WERI-Rb-1 (cell line): Measurements from ENCODE around the gene PSME3IP1.

ENCODE experiments used
- DNase-seq: peaks from one replicate; pipeline ENCODE4 v3.0.0-alpha.2; 2020
- H3K27ac ChIP-seq: fragments of 250-450 bp; sonication (Bioruptor Pico); 2 replicates; pipeline ENCODE4 v1.5.1; 2020; ENCODE audit warnings: mild to moderate bottlenecking, moderate library complexity
- H3K27me3 ChIP-seq: fragments of 250-450 bp; sonication (Bioruptor Pico); 2 replicates; pipeline ENCODE4 v1.5.1; 2021; ENCODE audit warnings: mild to moderate bottlenecking, low read depth, moderate library complexity; ENCODE audit not compliant: insufficient read depth, severe bottlenecking
- H3K36me3 ChIP-seq: fragments of 250-450 bp; sonication (Bioruptor Pico); 2 replicates; pipeline ENCODE4 v1.5.1; 2020; ENCODE audit warnings: mild to moderate bottlenecking, moderate library complexity
- H3K4me3 ChIP-seq: 2 replicates; pipeline ENCODE4 v1.5.1; 2011; ENCODE audit warnings: low read depth, mild to moderate bottlenecking, control low read depth, low read length
- H3K9me3 ChIP-seq: fragments of 250-450 bp; sonication (Bioruptor Pico); 2 replicates; pipeline ENCODE4 v1.5.1; 2021; ENCODE audit warnings: mild to moderate bottlenecking, moderate library complexity; ENCODE audit not compliant: severe bottlenecking
- TF ChIP-seq, protein P1 (sequence below): IDR thresholded peaks from 2 replicates; pipeline ENCODE4 v1.5.1; 2011; ENCODE audit warnings: low read depth, mild to moderate bottlenecking, control low read depth, inconsistent platforms, low read length

Gene PSME3IP1

GRCh38 chr16:57186872-57187854 is 1.3 kb upstream of the PSME3IP1 start:
- TF ChIP-seq, protein P1, sequence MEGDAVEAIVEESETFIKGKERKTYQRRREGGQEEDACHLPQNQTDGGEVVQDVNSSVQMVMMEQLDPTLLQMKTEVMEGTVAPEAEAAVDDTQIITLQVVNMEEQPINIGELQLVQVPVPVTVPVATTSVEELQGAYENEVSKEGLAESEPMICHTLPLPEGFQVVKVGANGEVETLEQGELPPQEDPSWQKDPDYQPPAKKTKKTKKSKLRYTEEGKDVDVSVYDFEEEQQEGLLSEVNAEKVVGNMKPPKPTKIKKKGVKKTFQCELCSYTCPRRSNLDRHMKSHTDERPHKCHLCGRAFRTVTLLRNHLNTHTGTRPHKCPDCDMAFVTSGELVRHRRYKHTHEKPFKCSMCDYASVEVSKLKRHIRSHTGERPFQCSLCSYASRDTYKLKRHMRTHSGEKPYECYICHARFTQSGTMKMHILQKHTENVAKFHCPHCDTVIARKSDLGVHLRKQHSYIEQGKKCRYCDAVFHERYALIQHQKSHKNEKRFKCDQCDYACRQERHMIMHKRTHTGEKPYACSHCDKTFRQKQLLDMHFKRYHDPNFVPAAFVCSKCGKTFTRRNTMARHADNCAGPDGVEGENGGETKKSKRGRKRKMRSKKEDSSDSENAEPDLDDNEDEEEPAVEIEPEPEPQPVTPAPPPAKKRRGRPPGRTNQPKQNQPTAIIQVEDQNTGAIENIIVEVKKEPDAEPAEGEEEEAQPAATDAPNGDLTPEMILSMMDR: no peak
- Histone ChIP-seq H3K27me3 (no peaks in the 10 kb centered on the region), H3K36me3 (peaks cover 10% of the 10 kb centered on the region), H3K27ac (peak overlapping the region; percentile 96), H3K4me3 (peak overlapping the region; percentile 99), H3K9me3 (no peaks in the 10 kb centered on the region)
- DNase-seq: peak; percentile 49

DNA sequence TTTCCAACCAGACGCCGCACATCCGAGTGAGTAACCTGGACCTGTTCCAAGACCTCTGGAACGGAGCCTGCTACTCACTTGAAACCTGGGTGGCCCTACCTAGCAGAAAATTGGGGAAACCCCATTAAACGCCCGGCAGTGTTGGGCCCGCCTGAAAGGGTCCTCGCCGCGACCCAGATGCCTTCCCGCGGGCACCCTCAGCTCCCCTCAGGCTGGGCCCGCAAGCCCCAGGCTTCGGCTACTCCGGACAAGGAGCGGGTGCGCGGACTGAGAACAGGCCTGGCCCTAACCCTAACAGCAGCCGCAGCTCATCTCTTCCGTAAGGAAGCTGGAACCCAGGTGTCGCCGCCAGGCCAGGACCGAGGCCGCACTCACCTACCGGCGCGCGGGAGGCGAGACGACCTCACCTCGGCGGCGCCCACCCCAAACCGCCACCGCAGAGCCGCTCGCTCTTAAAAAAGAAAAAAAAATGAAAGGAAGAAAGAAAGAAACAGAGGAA is 344 bp downstream of the PSME3IP1 start:
- Histone ChIP-seq H3K36me3 (peaks cover 10% of the 10 kb centered on the region), H3K9me3 (no peaks in the 10 kb centered on the region), H3K4me3 (peak overlapping the region; percentile 98), H3K27me3 (no peaks in the 10 kb centered on the region), H3K27ac (peak overlapping the region; percentile 94)
- TF ChIP-seq, protein P1: no peak
- DNase-seq: no peak

- Histone ChIP-seq H3K27ac (peak overlapping the region; percentile 94), H3K9me3 (no peaks in the 10 kb centered on the region)
- DNase-seq: no peak
These were observed 873 bp downstream of the PSME3IP1 start for GRCh38 chr16:57184887-57185445.

GRCh38 chr16:57184113-57184512 is 1.7 kb downstream of the PSME3IP1 start:
- TF ChIP-seq, protein P1: no peak
- H3K4me3 ChIP-seq: no peak overlapping the region
- no peaks in the 10 kb centered on the region for H3K9me3 ChIP-seq
- no peak for DNase-seq
- H3K27me3 ChIP-seq: no peaks in the 10 kb centered on the region
- H3K27ac ChIP-seq: no peak overlapping the region
- H3K36me3 ChIP-seq: no peaks in the 10 kb centered on the region; the same call in 1 of the 2 replicates

More at GRCh38 chr16:57184887-57185445, 873 bp downstream of the PSME3IP1 start:
- H3K27me3 ChIP-seq: no peaks in the 10 kb centered on the region
- TF ChIP-seq, protein P1: no peak
- H3K36me3 ChIP-seq: peaks cover 5% of the 10 kb centered on the region
- peak overlapping the region; percentile 98 for H3K4me3 ChIP-seq

- H3K4me3 ChIP-seq: no peak overlapping the region
- no peaks in the 10 kb centered on the region for H3K27me3 ChIP-seq
- DNase-seq: no peak
- H3K36me3 ChIP-seq: no peaks in the 10 kb centered on the region
- H3K27ac ChIP-seq: no peak overlapping the region
- no peaks in the 10 kb centered on the region for H3K9me3 ChIP-seq
- TF ChIP-seq, protein P1: no peak
These were observed 6.5 kb downstream of the PSME3IP1 start for GRCh38 chr16:57179215-57179828.
